Pancreas (tissue), 10 donors: ENCODE measurements around the gene EXTL2. TPM values are rescaled to one million over a fixed set of nuclear protein-coding genes. Genes with fewer than 3 reads are reported as not detected.
A peak's percentile ranks its signal among the peaks of the same experiment; 100 is the strongest.

Experiments used
- ATAC-seq, 4 donors: fragments of 200-7000 bp; cut with Tn5 transposase; one replicate each; pipeline versions ENCODE4 v1.8.0 to v1.9.1; 2020; ENCODE audit warnings: mild to moderate bottlenecking in 4 of 4, moderate library complexity in 4 of 4
- DNase-seq, 6 donors: peaks; one replicate each; pipeline ENCODE4 v3.0.0-alpha.2; 2020
- FAIRE-seq: peaks from 2 replicates; lab custom pipeline; 2012; peaks lifted over from hg19 to GRCh38; lab: Jason Lieb, UNC
- H3K27ac ChIP-seq, 4 donors: fragments of 200-600 bp; sonication (generic); 1 replicate in 3 of 4; 2 replicates in 1 of 4; pipeline versions ENCODE4 v1.5.0 to v1.8.0; 2020
- H3K27me3 ChIP-seq, 4 donors: fragments of 200-600 bp; one replicate each; pipeline ENCODE4 v1.8.0; 2021
- H3K36me3 ChIP-seq, 3 donors: fragments of 200-600 bp; sonication (generic) in 1 of 3; one replicate each; pipeline versions ENCODE4 v1.5.0 to v1.8.0; 2020 to 2021
- H3K4me1 ChIP-seq, 3 donors: fragments of 200-600 bp; one replicate each; pipeline ENCODE4 v1.8.0; 2021
- H3K4me3 ChIP-seq, 4 donors: fragments of 200-600 bp; sonication (generic) in 2 of 4; one replicate each; pipeline versions ENCODE4 v1.5.0 to v1.8.0; 2020 to 2021
- H3K9me3 ChIP-seq, 4 donors: fragments of 200-600 bp; one replicate each; pipeline ENCODE4 v1.8.0; 2021
- WGBS, 2 donors: extraction: QIAGEN DNeasy Blood & Tissue Kit; methylation state at CpG; one replicate each; pipeline ENCODE4 v1.1.7; 2013; 5-methylcytosine and 5-hydroxymethylcytosine counted together
- intact Hi-C, 3 donors: fragments of 100-400 bp; cut with DNase I; formaldehyde crosslinking; loops; one replicate each; pipeline versions ENCODE4 v1.11.1 to v1.14.2; 2022
- polyA plus RNA-seq, 2 donors: library from polyadenylated mRNA; stranded (reverse); fragments of 200-250 nt; gene quantifications; one replicate each; pipeline ENCODE4 v1.2.3, GENCODE V29; 2013
- total RNA-seq, 6 donors: library from RNA; stranded (reverse); fragmentation: NEBNext Ultra II Directional in 4 of 6; extraction: Animal tissue kit (Norgen Biotek cat#: 25700) in 4 of 6; gene quantifications; one replicate each; pipeline versions ENCODE4 v1.2.1 to v1.2.4, GENCODE V29; 2021 to 2023
- TF ChIP-seq, protein P1 (sequence below), 4 donors: fragments of 200-600 bp; sonication (generic) in 3 of 4; IDR thresholded peaks; one replicate each; pipeline versions ENCODE4 v1.5.0 to v1.8.0; 2021; ENCODE audit warnings: antibody characterized with exemption in 4 of 4
- donor health status: healthy with polysubstance abuse.
- donor health status: DM: no; HTN: no; CAD: no; lungs with moderate emphysema.
- donor health status: DM: no; HTN: no; CAD: no.
- donor health status: control.
- donor health status: control.
- donor health status: Bipolar disorder and iron deficiency.
- donor health status: DM: yes; HTN: yes; CAD: no.
- donor health status: DM: no; HTN: no; CAD: no.
- donor health status: DM: no; HTN: no; CAD: no.
- donor health status: DM: yes; HTN: yes; CAD: no.

The EXTL2 gene
- total and polyA plus RNA-seq, 8 donors: 3.6 to 8.8 (median 6.2) TPM

DNA sequence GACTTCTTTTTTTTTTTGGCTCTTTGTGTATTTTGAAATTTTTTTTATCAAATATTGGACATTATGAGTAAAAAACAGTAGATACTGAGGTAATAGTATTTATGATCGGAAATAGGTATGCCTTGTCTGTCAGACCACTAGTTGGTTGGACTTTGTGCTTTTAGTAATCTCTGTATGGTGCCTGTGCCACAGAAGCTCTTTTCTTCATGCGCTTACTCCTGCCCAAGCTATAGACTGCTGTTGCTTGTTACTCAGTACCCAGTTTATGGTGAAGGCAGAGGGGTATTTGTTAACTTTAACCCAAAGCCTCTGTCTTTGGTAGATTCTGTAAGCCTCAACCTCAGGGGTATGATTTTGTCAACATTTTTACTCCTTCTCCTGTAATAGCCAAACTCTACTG is 9.9 kb upstream of the EXTL2 start:
- 95 to 98% methylated on average over 2 of the region's 2 CpGs for WGBS, 2 donors

DNA sequence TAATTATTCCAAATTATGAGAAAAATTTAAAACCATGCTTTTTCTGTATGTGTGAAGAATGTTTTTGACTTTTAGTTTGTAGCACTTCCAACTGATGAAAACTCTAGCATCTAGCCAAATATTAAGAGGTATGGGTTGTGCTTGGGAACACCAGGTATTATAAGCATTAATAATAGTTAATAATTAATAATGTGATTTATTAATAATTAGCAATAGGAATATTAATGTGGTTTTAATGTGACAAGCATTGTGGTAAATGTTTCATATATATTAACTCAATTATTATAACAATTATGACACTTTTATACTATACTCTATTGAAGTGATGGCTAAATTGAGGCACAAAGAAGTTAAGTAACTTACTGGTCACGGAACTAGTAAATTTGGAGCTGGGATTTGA is 9.1 kb upstream of the EXTL2 start:
- 96 to 100% methylated on average over 1 of the region's 1 CpG for WGBS, 2 donors

More for the DNA sequence above, 9.9 kb upstream of the EXTL2 start:
- Histone ChIP-seq H3K27me3 (no peaks in the 10 kb centered on the region), H3K36me3 (peaks cover 0 to 10% (median 8%) of the 10 kb centered on the region in 3 donors), H3K4me1 (no peaks in the 10 kb centered on the region), H3K27ac (no peak overlapping the region), H3K4me3 (no peak overlapping the region), H3K9me3 (no peaks in the 10 kb centered on the region)
- intact Hi-C loops: no loop called here
- ATAC-seq: no peak
- TF ChIP-seq, protein P1, sequence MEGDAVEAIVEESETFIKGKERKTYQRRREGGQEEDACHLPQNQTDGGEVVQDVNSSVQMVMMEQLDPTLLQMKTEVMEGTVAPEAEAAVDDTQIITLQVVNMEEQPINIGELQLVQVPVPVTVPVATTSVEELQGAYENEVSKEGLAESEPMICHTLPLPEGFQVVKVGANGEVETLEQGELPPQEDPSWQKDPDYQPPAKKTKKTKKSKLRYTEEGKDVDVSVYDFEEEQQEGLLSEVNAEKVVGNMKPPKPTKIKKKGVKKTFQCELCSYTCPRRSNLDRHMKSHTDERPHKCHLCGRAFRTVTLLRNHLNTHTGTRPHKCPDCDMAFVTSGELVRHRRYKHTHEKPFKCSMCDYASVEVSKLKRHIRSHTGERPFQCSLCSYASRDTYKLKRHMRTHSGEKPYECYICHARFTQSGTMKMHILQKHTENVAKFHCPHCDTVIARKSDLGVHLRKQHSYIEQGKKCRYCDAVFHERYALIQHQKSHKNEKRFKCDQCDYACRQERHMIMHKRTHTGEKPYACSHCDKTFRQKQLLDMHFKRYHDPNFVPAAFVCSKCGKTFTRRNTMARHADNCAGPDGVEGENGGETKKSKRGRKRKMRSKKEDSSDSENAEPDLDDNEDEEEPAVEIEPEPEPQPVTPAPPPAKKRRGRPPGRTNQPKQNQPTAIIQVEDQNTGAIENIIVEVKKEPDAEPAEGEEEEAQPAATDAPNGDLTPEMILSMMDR (IDR thresholded peaks at IDR 0.05): no peak
- DNase-seq: no peak
- no peak for FAIRE-seq

DNA sequence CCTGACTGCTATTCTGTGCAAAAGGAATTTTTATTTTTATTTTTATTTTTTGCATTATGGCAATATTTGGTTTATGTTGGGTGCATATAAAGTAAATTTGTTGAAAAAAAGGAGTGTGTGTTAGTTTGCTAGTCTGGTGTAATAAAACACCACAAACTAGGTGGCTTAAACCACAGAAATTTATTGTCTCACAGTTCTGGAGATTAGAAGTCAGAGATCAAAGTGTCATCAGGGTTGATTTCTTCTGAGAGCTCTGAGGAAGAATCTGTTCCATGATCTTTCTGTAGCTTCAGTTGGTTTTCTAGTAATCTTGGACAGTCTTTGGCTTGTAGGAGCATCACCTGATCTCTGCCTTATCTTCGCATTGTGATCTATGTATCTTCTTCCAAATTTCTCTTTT is 7.7 kb upstream of the EXTL2 start:
- intact Hi-C loops: no loop called here
- Histone ChIP-seq H3K27me3 (no peaks in the 10 kb centered on the region), H3K27ac (no peak overlapping the region), H3K4me3 (no peak overlapping the region), H3K9me3 (no peaks in the 10 kb centered on the region), H3K36me3 (peaks cover 0 to 10% (median 6%) of the 10 kb centered on the region in 3 donors), H3K4me1 (peaks cover 0 to 8% (median 7%) of the 10 kb centered on the region in 3 donors)
- FAIRE-seq (no peak), DNase-seq (no peak), ATAC-seq (no peak)
- TF ChIP-seq, protein P1 (IDR thresholded peaks at IDR 0.05): no peak
- 92 to 97% methylated on average over 1 of the region's 1 CpG for WGBS, 2 donors

More for the DNA sequence above, 9.1 kb upstream of the EXTL2 start:
- peak; percentile 56 for FAIRE-seq
- Histone ChIP-seq H3K4me3 (no peak overlapping the region), H3K27me3 (no peaks in the 10 kb centered on the region), H3K4me1 (no peaks in the 10 kb centered on the region), H3K36me3 (peaks cover 0 to 10% (median 6%) of the 10 kb centered on the region in 3 donors), H3K27ac (no peak overlapping the region), H3K9me3 (no peaks in the 10 kb centered on the region)
- ATAC-seq: no peak
- intact Hi-C loops: no loop called here
- TF ChIP-seq, protein P1 (IDR thresholded peaks at IDR 0.05): no peak
- no peak for DNase-seq

DNA sequence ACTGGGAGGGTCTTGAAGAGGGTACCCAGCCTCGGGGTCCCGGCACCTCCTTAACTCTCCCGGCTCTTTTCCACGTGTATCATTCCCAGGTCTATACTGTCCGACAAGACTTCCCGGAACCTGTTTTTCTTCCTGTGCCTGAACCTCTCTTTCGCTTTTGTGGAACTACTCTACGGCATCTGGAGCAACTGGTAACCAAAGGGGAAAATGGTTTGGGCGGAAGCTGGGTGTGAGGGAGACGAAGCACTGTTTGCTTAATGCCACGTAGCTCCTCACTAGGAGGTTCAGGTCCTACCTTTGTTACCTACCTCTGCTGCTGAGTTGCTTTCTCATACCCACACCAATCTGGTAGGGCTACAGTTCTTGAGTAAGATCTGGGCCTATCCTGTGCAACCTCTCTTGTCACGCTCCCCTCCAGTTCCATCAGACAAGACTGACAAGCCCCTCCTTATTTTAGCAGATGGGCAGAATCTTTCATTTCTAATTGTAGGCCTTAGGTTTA is 1.9 kb upstream of the EXTL2 start:
- intact Hi-C loops: no loop called here
- Histone ChIP-seq H3K9me3 (no peaks in the 10 kb centered on the region), H3K27ac (peak overlapping the region; percentile 84 to 96 (median 91)), H3K36me3 (peaks cover 0 to 6% (median 0%) of the 10 kb centered on the region in 3 donors), H3K27me3 (no peaks in the 10 kb centered on the region), H3K4me3 (peak overlapping the region; percentile 56 to 71 (median 64)), H3K4me1 (peaks cover 6 to 11% (median 10%) of the 10 kb centered on the region in 3 donors)
- no peak for FAIRE-seq
- peak; percentile 8 to 29 (median 17) for ATAC-seq
- 0 to 1% methylated on average over 12 of the region's 12 CpGs for whole genome bisulfite sequencing, 2 donors
- peak in 3 of 6 donors; percentile 13 to 29 (median 26) for DNase-seq
- TF ChIP-seq, protein P1 (IDR thresholded peaks at IDR 0.05): no peak
